GF-D8 (cell line): ENCODE measurements around the gene MOV10L1.
A peak's percentile ranks its signal among the peaks of the same experiment; 100 is the strongest.

Source experiments
- DNase-seq: peaks from one replicate; lab custom pipeline; 2025; lab: John Stamatoyannopoulos, UW

The MOV10L1 gene

DNA sequence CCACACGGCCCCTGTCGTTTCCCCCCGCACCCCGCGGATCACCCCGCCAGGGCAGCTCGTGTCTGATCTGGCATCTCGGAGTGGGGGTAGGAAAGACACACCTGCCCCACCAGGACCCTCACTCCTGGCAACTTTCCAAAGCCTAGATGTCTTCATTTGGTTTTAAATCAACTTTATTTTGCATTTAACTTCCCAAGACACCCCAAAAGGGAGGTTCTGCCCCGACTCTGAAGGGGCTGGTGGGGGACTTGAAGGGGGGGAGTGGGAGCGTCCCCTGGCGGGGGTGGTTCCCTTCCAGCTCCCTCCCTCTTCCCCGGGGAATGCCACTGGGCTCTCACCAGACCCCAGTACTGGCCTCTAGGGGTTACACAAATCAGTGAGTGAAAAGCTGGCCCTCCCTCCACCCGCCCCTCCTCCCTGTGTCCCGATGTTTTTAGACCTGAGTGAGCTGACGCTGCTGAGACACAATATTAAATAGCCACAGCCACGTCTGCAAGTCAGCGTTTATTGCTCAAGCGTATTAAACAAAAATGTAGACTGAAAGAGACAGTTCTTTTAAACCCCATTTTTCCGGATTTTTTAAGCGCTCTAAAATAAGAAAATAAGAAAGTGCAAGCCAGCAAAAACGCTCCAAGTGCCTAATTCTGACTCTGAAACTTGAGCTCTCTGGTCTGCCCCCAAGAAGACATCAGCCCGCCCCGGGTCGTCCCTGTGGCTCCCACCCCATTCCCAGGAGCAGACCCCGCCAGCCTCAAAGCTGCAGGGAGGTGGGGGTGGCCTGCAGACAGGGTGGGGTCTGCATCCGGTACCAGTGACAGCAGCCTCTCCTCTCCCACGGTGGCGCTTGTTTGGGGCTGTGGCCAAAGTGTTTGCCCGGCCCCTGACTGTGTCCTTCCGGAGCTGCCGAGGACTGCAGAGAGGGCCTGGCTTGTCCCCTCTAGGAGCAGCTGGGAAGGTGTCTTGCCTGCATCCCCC lies 30.6 kb upstream of the MOV10L1 start:
- DNase-seq, result no peak

GRCh38 chr22:50059881-50060262 lies 29.9 kb upstream of the MOV10L1 start:
- no peak for DNase-seq

- DNase-seq, result no peak
These were observed 29.2 kb upstream of the MOV10L1 start for GRCh38 chr22:50060441-50061140.

DNA sequence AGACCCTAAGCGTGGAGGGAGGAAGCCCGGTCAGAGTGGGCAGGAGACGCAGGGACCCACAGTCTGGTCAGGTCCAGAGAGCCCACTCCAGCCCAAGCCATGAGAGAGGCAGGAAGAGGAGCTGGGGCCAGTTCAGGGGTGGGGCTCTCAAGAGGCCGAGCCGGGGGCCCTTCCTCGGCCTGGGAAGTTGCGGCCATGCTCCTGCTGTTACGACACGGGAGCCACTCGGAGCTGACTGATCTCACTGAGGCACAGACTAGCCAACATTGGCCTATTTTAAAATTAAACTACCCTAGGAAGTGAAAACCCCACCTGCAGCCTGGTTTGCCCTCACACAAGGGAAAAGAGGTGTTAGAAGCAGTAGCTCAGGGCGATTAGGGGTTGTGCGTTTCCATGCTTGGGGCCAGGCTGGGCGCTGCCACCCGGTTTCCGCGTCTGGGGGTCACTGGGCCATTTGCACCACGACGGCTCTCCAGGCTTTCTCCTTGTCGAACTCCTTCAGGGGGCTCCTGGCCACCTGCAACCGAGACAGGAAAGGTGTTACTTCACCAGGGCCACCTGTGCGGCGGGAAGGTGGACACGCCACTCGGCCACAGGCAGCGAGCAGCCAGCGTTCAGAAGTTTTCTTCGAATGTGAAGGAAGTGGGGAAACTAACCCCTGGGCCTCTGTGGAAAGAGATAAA lies 28.5 kb upstream of the MOV10L1 start:
- no peak for DNase-seq

DNA sequence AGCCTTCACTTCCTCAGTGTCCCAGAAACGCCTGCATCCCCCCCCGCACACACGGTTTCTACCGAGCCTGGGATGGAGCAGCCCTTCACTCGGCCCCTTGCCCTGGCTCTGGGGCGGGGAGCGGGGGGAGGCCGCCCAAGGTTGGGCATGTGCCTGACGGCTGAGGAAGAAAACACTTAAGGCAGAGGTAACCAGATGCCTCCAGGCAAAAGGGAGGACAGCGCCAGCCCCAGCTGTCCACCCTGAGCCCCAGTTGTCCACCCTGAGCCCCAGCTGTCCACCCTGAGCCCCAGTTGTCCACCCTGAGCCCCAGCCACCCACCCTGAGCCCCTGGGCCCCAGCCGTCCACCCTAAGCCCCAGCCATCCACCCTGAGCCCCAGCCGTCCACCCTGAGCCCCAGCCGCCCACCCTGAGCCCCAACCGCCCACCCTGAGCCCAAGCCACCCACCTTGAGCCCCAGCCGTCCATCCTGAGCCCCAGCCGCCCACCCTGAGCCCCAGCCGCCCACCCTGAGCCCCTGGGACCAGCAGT lies 27.9 kb upstream of the MOV10L1 start:
- DNase-seq, result peak; percentile 96

DNA sequence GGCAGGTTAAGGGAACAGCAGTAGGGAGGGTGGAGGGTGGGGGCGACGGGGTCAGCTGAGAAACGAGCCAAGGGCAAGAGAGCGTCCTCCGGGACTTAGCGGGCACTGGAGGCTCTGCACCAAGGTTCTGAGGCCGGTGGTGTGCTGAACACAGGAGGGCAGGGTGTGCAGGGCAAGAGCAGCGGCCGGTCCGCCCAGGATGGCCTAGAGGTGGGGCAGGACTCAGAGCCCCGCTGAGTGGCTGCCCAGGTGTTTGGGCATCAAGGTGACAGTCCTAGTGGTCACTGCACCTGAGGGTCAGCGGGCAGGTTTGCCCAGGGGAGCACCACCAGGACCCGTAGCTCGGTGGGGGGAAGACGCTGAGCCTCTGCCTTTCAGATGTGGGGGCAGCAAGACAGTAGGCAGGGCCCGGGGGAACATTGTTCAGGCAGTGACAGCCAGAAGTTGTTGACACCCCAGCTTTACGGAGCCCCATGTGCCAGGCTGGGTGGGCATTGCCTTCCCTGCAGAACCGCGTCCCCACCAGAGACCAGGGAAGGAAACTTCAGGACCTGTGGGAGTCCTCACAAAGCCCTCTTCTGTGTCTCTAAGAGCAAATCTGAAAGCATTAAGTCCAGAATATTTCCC lies 27.2 kb upstream of the MOV10L1 start:
- no peak for DNase-seq

DNA sequence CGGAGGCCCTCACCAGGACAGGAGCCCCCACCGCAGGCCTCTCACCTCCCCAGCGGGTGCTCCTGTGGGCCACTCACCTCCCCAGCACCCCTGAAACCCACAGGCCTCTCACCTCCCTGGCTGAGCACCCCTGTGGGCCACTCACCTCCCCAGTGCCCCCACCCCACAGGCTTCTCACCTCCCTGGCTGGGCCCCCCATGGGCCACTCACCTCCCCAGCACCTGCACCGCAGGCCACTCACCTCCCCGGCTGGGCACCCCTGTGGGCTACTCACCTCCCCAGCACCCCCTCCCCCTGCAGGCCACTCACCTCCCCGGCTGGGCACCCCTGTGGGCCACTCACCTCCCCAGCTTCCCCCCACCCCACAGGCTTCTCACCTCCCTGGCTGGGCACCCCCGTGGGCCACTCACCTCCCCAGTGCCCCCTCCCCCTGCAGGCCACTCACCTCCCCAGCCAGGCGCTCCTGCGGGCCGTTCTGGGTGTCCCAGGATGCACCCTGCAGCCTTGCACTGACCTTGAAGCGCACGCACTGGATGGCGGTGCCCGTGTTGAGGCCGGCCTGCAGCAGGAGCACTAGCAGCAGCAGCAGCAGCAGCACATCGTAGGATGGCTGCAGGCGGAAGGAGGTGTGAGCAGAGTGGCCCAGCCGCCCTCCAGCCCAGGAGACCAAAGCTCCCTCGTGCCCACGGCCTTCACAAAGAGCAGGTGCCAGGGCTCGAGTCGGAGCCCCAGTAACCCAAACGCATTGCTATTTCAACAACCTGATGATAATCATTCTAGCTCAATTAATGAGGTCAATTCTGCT lies 26.0 kb upstream of the MOV10L1 start:
- no peak for DNase-seq

DNA sequence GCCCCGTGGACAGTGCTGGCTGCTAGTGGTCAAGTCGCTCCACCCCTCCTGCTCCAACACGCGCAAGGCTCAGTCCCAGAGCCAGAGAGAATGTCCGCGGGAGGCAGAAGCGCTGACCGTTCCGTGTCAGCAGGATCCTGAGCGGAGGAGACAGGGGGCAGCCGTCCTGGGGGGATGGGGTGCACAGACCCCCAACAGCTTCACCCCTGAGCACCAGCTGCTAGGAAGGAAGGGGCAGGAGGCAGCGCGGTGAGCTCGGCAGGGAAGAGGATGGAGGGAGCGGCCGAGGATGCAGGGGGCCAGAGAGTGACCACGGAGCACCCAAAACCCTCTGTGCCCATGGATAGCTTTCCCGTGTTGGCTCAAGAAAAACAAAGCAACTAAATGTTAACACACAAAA lies 25.4 kb upstream of the MOV10L1 start:
- DNase-seq, result no peak

GRCh38 chr22:50067244-50067643 lies 22.6 kb upstream of the MOV10L1 start:
- DNase-seq, result no peak

DNA sequence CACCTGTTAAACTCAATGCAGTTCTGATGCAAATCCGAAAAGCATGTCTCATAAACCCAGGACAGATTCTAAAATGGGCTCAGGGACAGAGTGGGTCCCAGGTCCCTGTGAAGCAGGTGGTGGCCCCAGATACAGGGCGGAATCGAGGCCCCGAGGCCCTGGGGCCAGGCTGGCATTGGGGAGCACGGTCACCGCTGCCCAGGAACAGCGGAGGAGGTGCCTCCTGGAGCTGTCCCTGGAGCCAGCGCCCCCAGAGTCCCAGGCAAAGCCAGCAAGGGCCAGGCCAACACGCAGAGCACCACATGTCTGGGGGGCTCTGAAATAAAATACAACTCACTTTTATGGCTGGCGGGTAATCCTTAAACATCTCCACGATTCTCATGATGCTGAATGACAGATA lies 21.7 kb upstream of the MOV10L1 start:
- no peak for DNase-seq

DNA sequence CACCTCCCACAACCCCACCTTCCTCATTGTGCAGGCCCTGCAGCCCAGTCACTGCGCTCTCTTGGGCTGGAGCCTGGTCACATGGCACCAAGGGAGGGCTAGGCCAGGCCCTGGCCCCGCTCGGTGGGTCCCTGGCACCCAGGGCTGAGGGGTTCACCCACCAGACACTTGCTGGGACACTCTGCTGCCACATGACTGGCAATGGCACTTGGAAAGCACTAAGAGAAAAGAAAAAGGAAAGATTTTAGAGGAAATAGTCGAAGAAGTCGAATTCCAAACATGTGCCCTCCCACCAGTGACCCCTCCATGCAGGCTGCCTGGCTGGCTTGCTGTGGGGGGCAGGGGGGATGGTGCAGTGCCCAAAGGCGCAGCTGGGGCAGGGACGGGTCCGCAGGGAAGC lies 19.4 kb upstream of the MOV10L1 start:
- DNase-seq, result no peak

DNA sequence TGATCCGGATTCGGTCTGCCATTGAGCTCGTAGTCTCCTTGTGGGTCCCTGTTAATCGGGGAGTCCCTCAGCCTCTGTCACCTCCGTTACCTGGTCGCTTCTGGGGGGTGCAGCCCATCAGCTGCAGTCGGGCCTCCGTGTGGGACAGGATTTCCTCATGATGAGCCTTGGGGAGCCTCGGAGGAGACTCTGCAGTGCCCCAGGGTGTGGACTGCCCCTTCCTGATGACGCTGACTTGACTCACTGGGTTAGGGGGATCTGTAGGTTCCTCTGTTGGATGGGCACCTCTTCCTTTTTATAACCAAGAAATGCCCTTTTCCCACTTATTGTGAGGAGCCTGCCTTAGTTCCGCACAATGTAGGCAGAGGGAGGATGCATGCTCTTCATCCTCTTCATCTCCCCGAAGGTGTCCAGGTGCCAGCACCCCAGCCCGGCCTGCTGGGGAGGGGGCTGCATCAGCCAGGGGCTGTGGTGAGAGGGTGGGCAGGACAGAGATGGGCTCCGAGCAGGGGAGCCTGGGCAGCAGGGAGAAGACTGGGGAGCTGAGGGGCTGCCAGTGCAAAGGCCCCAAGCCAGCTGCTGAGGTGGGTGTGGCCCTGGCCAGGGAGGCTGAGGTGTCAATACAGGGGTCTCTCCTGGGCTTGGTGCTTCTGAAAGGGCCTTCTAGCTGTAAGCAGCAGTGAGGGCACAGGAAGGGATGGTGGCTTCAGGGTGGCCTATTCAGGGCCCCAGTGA lies 18.2 kb upstream of the MOV10L1 start:
- no peak for DNase-seq

DNA sequence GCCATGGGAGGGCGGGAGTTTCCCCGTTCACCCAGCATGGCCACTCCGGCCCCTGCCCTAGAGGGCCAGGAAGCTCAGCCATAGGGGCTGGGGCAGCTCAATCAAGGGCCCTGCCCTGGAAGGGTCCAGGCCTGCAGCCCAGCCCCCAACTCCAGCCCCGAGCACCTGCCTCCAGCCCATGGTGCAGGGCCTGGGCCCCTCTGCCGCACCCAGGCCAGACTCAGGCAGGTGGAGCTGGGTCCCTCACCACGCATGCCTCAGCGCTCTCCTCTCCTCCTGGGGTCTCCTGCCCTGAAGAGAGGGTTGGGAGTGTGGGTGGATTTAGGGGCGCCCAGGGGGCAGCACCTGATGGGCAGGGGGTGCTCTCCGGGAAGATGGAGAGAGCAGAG lies 17.6 kb upstream of the MOV10L1 start:
- DNase-seq, result no peak

GRCh38 chr22:50072714-50073538 lies 16.9 kb upstream of the MOV10L1 start:
- no peak for DNase-seq

GRCh38 chr22:50074056-50074455 lies 15.8 kb upstream of the MOV10L1 start:
- DNase-seq, result no peak

DNA sequence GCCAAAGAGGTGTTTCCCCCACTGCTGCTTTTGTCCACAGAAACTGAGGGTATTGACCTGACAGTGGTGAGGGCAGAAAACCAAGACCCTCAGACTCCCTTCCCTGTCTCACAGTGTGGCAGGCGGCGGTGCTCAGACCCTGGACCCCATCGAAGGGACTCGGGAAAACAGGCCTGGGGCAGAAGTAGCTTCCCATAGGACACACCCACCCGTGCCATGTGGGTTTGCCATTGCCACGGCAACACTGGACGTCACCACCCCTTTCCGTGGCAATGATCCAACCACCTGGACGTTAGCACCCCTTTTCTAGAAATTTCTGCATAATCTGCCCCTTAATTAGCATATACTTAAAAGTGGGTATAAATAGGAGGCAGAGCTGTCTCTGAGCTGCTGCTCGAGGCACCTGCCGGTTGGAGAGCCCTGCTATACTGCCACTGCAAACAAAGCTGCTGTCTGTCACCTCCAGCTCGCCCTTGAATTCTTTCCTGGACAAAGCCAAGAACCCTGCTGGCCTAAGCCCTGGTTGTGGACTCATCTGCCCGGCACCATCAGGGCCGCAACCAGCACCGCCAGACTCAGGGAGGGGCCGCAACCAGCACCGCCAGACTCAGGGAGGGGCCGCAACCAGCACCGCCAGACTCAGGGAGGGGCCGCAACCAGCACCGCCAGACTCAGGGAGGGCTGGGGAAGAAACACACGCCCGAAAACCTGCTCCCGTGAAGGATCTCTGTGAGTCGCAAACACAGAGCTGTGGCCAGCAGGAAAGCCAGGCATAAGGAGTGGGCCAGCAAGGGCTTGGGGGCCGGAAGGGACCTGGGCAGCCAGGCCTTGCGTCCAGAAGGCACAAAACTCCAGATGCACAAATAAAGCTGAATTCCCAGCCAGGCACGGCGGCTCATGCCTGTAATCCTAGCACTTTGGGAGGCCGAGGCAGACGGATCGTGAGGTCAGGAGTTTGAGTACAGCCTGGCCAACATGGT lies 15.0 kb upstream of the MOV10L1 start:
- no peak for DNase-seq

DNA sequence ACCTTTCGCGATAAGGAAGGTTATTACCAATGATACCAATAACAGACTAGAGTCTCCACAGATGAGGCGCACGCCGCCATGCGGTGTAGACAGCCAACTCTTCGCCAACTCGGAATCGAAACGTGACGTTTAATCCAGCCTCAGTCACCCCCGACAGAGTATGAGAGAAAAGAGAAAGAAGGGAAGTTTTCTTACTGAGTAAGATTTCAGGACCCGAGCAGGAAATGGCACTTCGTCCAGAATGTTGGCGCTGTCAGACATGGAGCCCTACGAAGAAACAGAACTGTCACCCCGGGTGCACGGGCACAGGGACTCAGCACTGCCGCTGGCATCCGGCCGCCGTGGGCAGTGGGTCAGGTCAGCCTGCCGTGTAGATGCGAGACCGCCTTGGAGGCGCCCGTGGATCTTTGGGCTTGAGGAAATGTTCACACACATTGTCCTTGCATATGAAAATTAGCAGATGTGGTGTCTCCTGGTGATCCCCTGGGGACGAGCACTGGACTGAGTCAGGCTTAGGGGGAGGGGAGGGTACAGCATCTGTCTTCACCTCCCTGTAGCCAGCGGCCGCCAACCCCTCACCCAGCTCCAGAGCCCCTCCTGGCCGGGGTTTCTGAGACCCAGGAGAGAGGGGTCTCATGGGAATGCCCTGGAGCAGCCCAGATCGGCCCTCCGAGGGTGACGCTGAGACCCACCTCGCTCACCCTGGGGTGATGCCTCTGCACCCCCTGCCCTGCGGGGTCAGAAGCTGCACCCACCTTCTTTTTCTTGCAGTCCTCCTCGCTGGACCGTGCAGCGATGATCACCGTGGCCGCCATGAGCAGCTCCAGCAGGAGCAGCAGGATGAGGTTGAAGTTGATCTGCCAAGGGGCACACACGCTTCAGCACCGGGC lies 12.9 kb upstream of the MOV10L1 start:
- DNase-seq, result no peak
